K562 (cell line): Measurements from ENCODE around the gene SMAP2.

Experiments
- ARNT ChIP-seq, 2 experiments: fragments of 450-650 bp; IDR thresholded peaks; 2 replicates each; pipeline ENCODE4 v1.6.1; 2016; ENCODE audit warnings: mild to moderate bottlenecking in 1 of 2
- FOS ChIP-seq: IDR thresholded peaks from 3 replicates; pipeline ENCODE4 v1.6.1; 2011; ENCODE audit not compliant: insufficient read length; ENCODE audit errors: extremely low read depth
- JUNB ChIP-seq: fragments of 450-650 bp; formaldehyde crosslinking; conservative IDR thresholded peaks from 2 replicates; pipeline ENCODE4 v1.4.0; 2020; ENCODE audit warnings: mild to moderate bottlenecking
- MCM2 ChIP-seq: fragments of 450-650 bp; IDR thresholded peaks from 2 replicates; pipeline ENCODE4 v1.6.1; 2017; ENCODE audit warnings: low read depth, mild to moderate bottlenecking
- POLR2A ChIP-seq: fragments of 450-650 bp; conservative IDR thresholded peaks from 2 replicates; pipeline ENCODE4 v1.6.1; 2016
- POLR2AphosphoS5 ChIP-seq: IDR thresholded peaks from 2 replicates; pipeline ENCODE4 v1.6.1; 2011; ENCODE audit warnings: mild to moderate bottlenecking, low read depth, low read length, moderate library complexity; ENCODE audit not compliant: control insufficient read depth, insufficient read depth
- PTTG1 ChIP-seq: fragments of 450-650 bp; IDR thresholded peaks from 2 replicates; pipeline ENCODE4 v1.6.1; 2016; ENCODE audit warnings: low read depth, mild to moderate bottlenecking, missing genetic modification characterization, missing compliant biosample characterization
- TFAP4 ChIP-seq: sonication (generic); formaldehyde crosslinking; IDR thresholded peaks from 2 replicates; pipeline ENCODE4 v1.8.0; 2022; ENCODE audit warnings: missing genetic modification reagents, mild to moderate bottlenecking, moderate library complexity, borderline replicate concordance
- ZNF12 ChIP-seq: sonication (generic); formaldehyde crosslinking; IDR thresholded peaks from 2 replicates; pipeline ENCODE4 v1.4.0; 2020; ENCODE audit warnings: mild to moderate bottlenecking, missing genetic modification reagents
- ZNF280A ChIP-seq: fragments of 450-650 bp; IDR thresholded peaks from 2 replicates; pipeline ENCODE4 v1.6.1; 2018; ENCODE audit warnings: mild to moderate bottlenecking, low read depth; ENCODE audit not compliant: partially characterized antibody
- TF ChIP-seq, protein P1 (sequence below): sonication (generic); formaldehyde crosslinking; IDR thresholded peaks from 2 replicates; pipeline ENCODE4 v1.8.1; 2023; ENCODE audit warnings: mild to moderate bottlenecking, missing genetic modification reagents
- TF ChIP-seq, protein P2 (sequence below): sonication (generic); formaldehyde crosslinking; IDR thresholded peaks from 2 replicates; pipeline ENCODE4 v1.8.1; 2022; ENCODE audit warnings: missing genetic modification reagents

DNA sequence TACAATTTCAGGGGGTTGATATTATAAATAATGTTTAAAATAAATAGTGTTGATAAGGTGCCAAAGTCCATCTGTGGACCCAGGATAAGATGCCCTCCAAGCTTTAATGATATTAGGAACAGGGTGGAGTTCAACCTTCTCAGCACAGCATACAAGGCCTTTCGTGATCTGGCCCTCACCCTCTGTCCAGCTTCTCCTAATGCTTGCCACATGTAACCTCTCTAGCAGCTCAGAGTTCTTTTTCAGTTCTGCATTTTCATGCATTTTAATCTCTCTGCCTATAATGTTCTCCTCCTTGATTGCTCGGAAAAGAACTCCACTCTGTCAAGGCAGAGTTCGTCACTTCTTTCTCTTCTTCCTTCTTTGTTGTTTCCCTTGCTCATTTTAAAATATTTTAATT is 21.4 kb upstream of the SMAP2 start:
- TF ChIP-seq, protein P1, sequence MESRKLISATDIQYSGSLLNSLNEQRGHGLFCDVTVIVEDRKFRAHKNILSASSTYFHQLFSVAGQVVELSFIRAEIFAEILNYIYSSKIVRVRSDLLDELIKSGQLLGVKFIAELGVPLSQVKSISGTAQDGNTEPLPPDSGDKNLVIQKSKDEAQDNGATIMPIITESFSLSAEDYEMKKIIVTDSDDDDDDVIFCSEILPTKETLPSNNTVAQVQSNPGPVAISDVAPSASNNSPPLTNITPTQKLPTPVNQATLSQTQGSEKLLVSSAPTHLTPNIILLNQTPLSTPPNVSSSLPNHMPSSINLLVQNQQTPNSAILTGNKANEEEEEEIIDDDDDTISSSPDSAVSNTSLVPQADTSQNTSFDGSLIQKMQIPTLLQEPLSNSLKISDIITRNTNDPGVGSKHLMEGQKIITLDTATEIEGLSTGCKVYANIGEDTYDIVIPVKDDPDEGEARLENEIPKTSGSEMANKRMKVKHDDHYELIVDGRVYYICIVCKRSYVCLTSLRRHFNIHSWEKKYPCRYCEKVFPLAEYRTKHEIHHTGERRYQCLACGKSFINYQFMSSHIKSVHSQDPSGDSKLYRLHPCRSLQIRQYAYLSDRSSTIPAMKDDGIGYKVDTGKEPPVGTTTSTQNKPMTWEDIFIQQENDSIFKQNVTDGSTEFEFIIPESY (CRISPR knock-in tag) = no peak
- TF ChIP-seq POLR2AphosphoS5 = no peak
- TF ChIP-seq JUNB (CRISPR knock-in tag) = no peak
- TF ChIP-seq FOS = no peak
- no peak for TF ChIP-seq POLR2A
- TF ChIP-seq MCM2 = no peak
- TF ChIP-seq, protein P2, sequence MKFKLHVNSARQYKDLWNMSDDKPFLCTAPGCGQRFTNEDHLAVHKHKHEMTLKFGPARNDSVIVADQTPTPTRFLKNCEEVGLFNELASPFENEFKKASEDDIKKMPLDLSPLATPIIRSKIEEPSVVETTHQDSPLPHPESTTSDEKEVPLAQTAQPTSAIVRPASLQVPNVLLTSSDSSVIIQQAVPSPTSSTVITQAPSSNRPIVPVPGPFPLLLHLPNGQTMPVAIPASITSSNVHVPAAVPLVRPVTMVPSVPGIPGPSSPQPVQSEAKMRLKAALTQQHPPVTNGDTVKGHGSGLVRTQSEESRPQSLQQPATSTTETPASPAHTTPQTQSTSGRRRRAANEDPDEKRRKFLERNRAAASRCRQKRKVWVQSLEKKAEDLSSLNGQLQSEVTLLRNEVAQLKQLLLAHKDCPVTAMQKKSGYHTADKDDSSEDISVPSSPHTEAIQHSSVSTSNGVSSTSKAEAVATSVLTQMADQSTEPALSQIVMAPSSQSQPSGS (CRISPR knock-in tag) = no peak
- TF ChIP-seq ARNT (IDR thresholded peaks at IDR 0.05) = no peak
- TF ChIP-seq ZNF12 (CRISPR knock-in tag) = no peak
- TF ChIP-seq PTTG1 (tag) = no peak
- no peak for TF ChIP-seq ZNF280A
- TF ChIP-seq TFAP4 (CRISPR knock-in tag) = no peak
